GM18517 (cell line): Measurements from ENCODE around the gene REPIN1.

Source experiments
- ATAC-seq: cut with Tn5 transposase; IDR thresholded peaks from one replicate; pipeline ENCODE4 v1.9.1; 2021; ENCODE audit warnings: mild to moderate bottlenecking, moderate library complexity; ENCODE audit not compliant: unreplicated experiment

The REPIN1 gene

GRCh38 chr7:150359622-150360362 lies 8.8 kb upstream of the REPIN1 start:
- ATAC-seq: no peak

- no peak for ATAC-seq
Measured at GRCh38 chr7:150360363-150361058, 8.1 kb upstream of the REPIN1 start.

- no peak for ATAC-seq
Measured at GRCh38 chr7:150361402-150361801, 7.2 kb upstream of the REPIN1 start.

GRCh38 chr7:150361807-150362621 lies 6.6 kb upstream of the REPIN1 start:
- no peak for ATAC-seq

- no peak for ATAC-seq
Measured at GRCh38 chr7:150363370-150363769, 5.3 kb upstream of the REPIN1 start.

GRCh38 chr7:150363872-150364271 lies 4.8 kb upstream of the REPIN1 start:
- ATAC-seq: peak; percentile 37

GRCh38 chr7:150365194-150365593 lies 3.4 kb upstream of the REPIN1 start:
- ATAC-seq: no peak

- no peak for ATAC-seq
Measured at GRCh38 chr7:150365673-150366398, 2.8 kb upstream of the REPIN1 start.

GRCh38 chr7:150367677-150368095 lies 936 bp upstream of the REPIN1 start:
- no peak for ATAC-seq

- peak; percentile 30 for ATAC-seq
Measured at GRCh38 chr7:150368884-150369747, 494 bp downstream of the REPIN1 start.

- ATAC-seq: no peak
Measured at GRCh38 chr7:150369748-150370501, 1.3 kb downstream of the REPIN1 start.

GRCh38 chr7:150370612-150371071 lies 2.0 kb downstream of the REPIN1 start:
- ATAC-seq: no peak

- ATAC-seq: no peak
Measured at GRCh38 chr7:150371131-150371995, 2.7 kb downstream of the REPIN1 start.

GRCh38 chr7:150371996-150372270 lies 3.3 kb downstream of the REPIN1 start:
- no peak for ATAC-seq

GRCh38 chr7:150372271-150373048 lies 3.8 kb downstream of the REPIN1 start:
- no peak for ATAC-seq

GRCh38 chr7:150373049-150373801 lies 4.6 kb downstream of the REPIN1 start:
- ATAC-seq: no peak

- ATAC-seq: no peak
Measured at GRCh38 chr7:150374026-150374425, 5.4 kb downstream of the REPIN1 start.
